DLD1 (cell line): Measurements from ENCODE around the gene ASS1.
"Not testable (repeated sequence)": the region's sequence is repeated elsewhere in the genome, so short reads cannot be mapped to it uniquely, and the experiment has no call there.

ENCODE experiments used
- in situ Hi-C: cut with HindIII; loops from 2 replicates; pipeline ENCODE4 v1.10.0; 2017; ENCODE audit warnings: low sequenced_read_pairs

ASS1 gene

DNA sequence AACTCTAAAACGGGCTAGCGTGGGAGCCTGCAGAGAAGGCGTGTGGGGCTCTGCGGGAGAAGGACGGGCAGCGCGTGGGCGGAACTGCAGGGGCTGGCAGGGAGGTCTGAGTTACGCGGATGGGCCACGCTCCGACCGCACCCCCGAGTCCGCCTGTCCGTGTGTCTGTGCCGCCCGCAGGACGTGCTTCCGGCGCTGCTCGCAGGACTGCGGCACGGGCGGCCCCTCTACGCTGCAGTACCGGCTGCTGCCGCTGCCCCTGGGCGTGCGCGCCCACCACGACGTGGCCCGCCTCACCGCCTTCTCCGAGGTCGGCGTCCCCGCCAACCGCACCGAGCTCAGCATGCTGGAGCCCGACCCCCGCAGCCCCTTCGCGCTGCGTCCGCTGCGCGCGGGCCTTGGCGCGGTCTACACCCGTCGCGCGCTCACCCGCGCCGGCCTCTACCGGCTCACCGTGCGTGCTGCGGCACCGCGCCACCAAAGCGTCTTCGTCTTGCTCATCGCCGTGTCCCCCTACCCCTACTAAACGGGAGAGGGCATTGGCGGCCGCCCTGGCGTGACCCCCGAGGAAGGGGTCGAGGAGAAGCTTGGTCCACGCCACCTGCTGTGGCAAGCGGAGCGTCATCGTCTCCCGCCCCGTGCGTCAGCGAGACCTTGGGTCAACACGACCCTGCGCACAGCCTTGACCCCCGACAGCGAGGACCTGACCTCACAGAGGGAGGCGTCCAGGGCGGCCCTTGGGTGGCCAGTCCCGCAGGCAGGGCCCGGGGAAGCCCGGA, 11.4 kb upstream of the ASS1 start:
- in situ Hi-C loops: no loop called here

GRCh38 chr9:130433947-130434262, 10.9 kb upstream of the ASS1 start:
- in situ Hi-C loops: no loop called here

GRCh38 chr9:130434656-130435055, 10.1 kb upstream of the ASS1 start:
- in situ Hi-C loops: not testable (repeated sequence)

GRCh38 chr9:130437011-130437789, 7.6 kb upstream of the ASS1 start:
- in situ Hi-C loops: no loop called here

GRCh38 chr9:130438382-130438981, 6.3 kb upstream of the ASS1 start:
- in situ Hi-C loops: no loop called here

- in situ Hi-C loops: no loop called here
Measured at GRCh38 chr9:130441031-130441430, 3.7 kb upstream of the ASS1 start.

DNA sequence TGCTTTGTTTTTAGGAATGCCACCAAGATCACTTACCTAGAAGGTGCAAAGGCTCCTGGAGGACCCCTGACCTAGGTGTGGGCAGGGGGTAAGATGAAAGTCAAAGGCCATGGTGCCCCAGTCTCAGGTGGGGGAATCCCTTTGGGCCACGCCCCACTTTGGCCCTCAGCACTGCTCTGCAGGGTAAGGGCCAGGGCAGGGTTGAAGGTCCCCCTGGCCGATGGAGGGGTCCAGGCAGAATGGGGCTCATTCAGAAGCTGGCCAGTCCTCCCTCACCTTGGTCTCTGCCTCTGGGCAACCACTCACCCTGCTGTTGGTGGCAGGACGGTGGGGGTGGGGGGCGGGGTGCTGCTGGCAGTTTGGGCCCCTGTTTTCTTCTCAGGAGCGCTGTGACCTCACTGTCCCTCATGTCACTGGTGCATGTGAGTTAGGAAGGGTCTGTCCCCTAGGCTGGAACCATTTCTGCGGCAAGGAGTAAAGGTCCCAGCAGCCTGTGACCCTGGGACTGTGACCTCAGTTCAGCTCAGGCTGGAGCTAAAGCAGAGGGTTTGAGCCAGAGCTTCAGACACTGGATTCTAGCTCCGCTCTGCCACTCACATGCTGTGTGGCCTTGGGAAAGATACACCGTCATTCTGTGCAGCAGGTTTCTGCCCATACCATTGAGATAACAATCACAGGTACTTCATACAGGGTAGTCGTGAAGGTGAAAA, 1.9 kb upstream of the ASS1 start:
- in situ Hi-C loops: no loop called here

GRCh38 chr9:130443456-130443801, 1.3 kb upstream of the ASS1 start:
- in situ Hi-C loops: no loop called here

GRCh38 chr9:130443840-130444492, 795 bp upstream of the ASS1 start:
- in situ Hi-C loops: no loop called here

GRCh38 chr9:130445268-130445983, 665 bp downstream of the ASS1 start:
- in situ Hi-C loops: no loop called here

GRCh38 chr9:130446101-130446861, 1.5 kb downstream of the ASS1 start:
- in situ Hi-C loops: no loop called here

DNA sequence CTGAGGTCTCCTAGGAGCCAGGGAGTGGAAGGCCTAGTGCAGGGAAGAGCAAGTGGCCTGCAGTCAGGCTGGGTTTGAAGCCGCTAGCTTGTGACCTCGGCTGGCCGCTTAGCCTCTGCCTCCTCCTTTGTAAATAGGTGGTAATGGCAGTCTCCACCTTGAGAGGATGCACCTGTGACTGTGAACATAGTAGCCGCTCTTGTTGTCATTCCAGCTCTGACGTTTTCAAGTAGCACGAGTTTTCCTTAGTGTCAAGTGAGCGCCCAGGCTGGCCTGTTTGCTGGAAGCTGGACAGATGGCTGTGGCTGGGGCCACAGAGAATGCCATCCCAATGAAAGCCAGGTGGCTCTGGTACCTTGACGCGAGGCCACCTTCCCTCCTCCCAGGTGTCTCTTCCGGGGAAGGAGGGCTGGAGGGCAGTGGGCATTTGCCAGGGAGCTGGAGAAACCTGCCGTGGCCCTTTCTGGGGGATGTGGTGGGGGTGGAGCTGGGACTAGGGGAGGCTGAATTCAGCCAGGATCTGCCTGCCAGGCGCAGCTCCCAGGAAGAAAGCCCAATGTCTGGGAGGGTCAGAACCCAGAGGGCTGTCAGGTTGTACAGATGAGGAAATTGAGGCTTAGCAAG, 2.5 kb downstream of the ASS1 start:
- in situ Hi-C loops: no loop called here

GRCh38 chr9:130448035-130448624, 3.4 kb downstream of the ASS1 start:
- in situ Hi-C loops: no loop called here

DNA sequence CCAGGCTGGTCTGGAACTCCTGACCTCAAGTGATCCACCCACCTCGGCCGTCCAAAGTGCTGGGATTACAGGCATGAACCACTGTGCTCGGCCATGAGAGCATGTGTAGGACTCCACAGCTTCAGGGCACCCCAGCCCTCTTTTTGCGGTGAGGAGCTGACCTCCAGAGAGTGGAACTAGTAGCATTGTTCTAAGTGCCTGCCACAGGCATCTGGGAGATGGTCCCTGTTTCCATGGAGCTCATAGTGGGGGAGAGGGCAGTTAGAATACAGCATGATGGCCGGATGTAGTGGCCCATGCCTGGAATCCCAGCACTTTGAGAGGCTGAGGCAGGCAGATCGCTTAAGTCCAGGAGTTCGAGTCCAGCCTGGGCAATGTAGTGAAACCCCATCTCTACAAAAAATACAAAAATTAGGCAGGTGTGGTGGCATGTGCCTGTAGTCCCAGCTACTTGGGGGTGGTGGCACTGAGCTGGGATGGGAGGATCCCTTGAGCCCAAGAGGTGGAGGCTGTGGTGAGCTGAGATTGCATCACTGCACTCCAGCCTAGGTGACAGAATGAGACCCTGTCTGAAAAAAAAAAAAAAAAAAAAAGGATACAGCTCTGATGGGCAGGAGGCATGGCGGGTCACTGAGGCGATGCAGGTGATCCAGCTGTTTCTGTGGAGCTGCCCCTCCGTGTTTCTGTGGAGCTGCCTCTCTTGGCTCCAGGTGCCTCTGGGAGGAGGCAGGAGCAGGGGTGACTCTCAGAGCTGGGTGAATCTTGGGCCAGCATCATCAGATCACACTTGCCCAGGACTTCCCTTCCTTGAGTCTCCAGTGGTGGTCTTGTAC, 4.2 kb downstream of the ASS1 start:
- in situ Hi-C loops: no loop called here

GRCh38 chr9:130450344-130451003, 5.7 kb downstream of the ASS1 start:
- in situ Hi-C loops: no loop called here

DNA sequence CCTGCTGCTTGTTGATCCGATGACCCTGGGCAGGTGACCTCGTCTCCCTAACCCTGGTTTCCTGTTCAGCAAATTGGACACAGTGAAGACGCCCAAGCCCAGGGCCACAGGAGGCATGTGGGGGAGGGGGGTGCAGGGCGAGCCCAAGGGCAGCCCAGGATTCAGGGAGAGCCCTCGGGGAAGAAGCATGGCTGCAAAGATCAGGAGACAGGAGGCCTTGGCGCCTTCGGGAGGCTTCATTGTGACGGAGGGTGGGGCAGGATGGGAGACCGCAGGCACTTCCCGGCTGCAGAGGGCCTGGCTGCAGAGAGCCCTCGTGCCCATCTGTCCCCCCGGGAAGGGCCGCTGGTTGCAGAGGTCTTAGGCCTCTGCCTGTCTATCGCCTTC, 6.2 kb downstream of the ASS1 start:
- in situ Hi-C loops: no loop called here
